Suprapubic skin (tissue), 4 donors: ENCODE data around the gene PIP5K1B. TPM values are rescaled to one million over a fixed set of nuclear protein-coding genes. Genes with fewer than 3 reads are reported as not detected.

Experiments
- DNase-seq, 2 donors: peaks; one replicate each; pipeline ENCODE4 v3.0.0-alpha.2; 2019; ENCODE audit warnings: low spot score in 2 of 2
- H3K27ac ChIP-seq: fragments of 200-600 bp; sonication (generic); one replicate; pipeline ENCODE4 v1.5.1; 2019
- H3K27me3 ChIP-seq: fragments of 200-600 bp; sonication (generic); one replicate; pipeline ENCODE4 v1.5.1; 2019
- H3K36me3 ChIP-seq: fragments of 200-600 bp; sonication (generic); one replicate; pipeline ENCODE4 v1.5.1; 2019
- H3K4me1 ChIP-seq: fragments of 200-600 bp; sonication (generic); one replicate; pipeline ENCODE4 v1.5.1; 2019
- H3K4me3 ChIP-seq: fragments of 200-600 bp; sonication (generic); one replicate; pipeline ENCODE4 v1.5.1; 2019; ENCODE audit warnings: mild to moderate bottlenecking
- H3K9me3 ChIP-seq: fragments of 200-600 bp; sonication (generic); one replicate; pipeline ENCODE4 v1.5.1; 2019
- EP300 ChIP-seq: sonication (generic); formaldehyde crosslinking; IDR thresholded peaks from one replicate; pipeline ENCODE4 v1.6.1; 2017; ENCODE audit warnings: antibody characterized with exemption
- POLR2A ChIP-seq, 2 donors: fragments of 450-650 bp; IDR thresholded peaks; one replicate each; pipeline ENCODE4 v1.6.1; 2017; ENCODE audit warnings: antibody characterized with exemption in 2 of 2, mild to moderate bottlenecking in 2 of 2, moderate library complexity in 2 of 2
- POLR2AphosphoS5 ChIP-seq, 3 donors: sonication (generic); formaldehyde crosslinking; IDR thresholded peaks; one replicate each; pipeline ENCODE4 v1.6.1; 2017; ENCODE audit warnings: antibody characterized with exemption in 3 of 3
- WGBS: methylation state at CpG from one replicate; pipeline ENCODE4 v1.1.5; 2018; 5-methylcytosine and 5-hydroxymethylcytosine counted together
- total RNA-seq, 4 donors: library from RNA; depleted of rRNA; stranded (reverse); fragments of >200 nt; gene quantifications; one replicate each; pipeline ENCODE4 v1.1.0, GENCODE V29; 2016
- TF ChIP-seq, protein P1 (sequence below), 2 donors: fragments of 200-600 bp in 1 of 2; fragments of 450-650 bp in 1 of 2; sonication (generic) in 1 of 2; IDR thresholded peaks; one replicate each; pipeline ENCODE4 v1.5.1; 2016 to 2019; ENCODE audit warnings: antibody characterized with exemption in 2 of 2, mild to moderate bottlenecking in 1 of 2, moderate library complexity in 1 of 2

PIP5K1B gene
- total RNA-seq, 4 donors from 2014 or later, result 1.7 to 7.8 (median 3.4) TPM

GRCh38 chr9:68760674-68761333 lies 55.8 kb downstream of the PIP5K1B start:
- no peaks in the 10 kb centered on the region for H3K9me3 ChIP-seq
- 43% methylated on average over 2 of the region's 2 CpGs for WGBS
- no peak overlapping the region for H3K27ac ChIP-seq
- no peaks in the 10 kb centered on the region for H3K27me3 ChIP-seq
- DNase-seq, result no peak
- H3K4me1 ChIP-seq, result no peaks in the 10 kb centered on the region
- TF ChIP-seq POLR2AphosphoS5 (IDR thresholded peaks at IDR 0.05) (no peak), EP300 (no peak), POLR2A (IDR thresholded peaks at IDR 0.05) (no peak)
- TF ChIP-seq, protein P1, sequence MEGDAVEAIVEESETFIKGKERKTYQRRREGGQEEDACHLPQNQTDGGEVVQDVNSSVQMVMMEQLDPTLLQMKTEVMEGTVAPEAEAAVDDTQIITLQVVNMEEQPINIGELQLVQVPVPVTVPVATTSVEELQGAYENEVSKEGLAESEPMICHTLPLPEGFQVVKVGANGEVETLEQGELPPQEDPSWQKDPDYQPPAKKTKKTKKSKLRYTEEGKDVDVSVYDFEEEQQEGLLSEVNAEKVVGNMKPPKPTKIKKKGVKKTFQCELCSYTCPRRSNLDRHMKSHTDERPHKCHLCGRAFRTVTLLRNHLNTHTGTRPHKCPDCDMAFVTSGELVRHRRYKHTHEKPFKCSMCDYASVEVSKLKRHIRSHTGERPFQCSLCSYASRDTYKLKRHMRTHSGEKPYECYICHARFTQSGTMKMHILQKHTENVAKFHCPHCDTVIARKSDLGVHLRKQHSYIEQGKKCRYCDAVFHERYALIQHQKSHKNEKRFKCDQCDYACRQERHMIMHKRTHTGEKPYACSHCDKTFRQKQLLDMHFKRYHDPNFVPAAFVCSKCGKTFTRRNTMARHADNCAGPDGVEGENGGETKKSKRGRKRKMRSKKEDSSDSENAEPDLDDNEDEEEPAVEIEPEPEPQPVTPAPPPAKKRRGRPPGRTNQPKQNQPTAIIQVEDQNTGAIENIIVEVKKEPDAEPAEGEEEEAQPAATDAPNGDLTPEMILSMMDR (IDR thresholded peaks at IDR 0.05), result no peak
- H3K36me3 ChIP-seq, result no peaks in the 10 kb centered on the region
- no peak overlapping the region for H3K4me3 ChIP-seq

- Histone ChIP-seq H3K27ac (no peak overlapping the region), H3K4me3 (no peak overlapping the region), H3K4me1 (no peaks in the 10 kb centered on the region), H3K9me3 (no peaks in the 10 kb centered on the region), H3K36me3 (no peaks in the 10 kb centered on the region), H3K27me3 (no peaks in the 10 kb centered on the region)
- TF ChIP-seq POLR2A (IDR thresholded peaks at IDR 0.05) (no peak), EP300 (no peak), POLR2AphosphoS5 (IDR thresholded peaks at IDR 0.05) (no peak)
- TF ChIP-seq, protein P1 (IDR thresholded peaks at IDR 0.05), result no peak
- 72% methylated on average over 4 of the region's 4 CpGs for WGBS
- DNase-seq, result no peak
Measured at GRCh38 chr9:68762570-68762969, 57.5 kb downstream of the PIP5K1B start.

DNA sequence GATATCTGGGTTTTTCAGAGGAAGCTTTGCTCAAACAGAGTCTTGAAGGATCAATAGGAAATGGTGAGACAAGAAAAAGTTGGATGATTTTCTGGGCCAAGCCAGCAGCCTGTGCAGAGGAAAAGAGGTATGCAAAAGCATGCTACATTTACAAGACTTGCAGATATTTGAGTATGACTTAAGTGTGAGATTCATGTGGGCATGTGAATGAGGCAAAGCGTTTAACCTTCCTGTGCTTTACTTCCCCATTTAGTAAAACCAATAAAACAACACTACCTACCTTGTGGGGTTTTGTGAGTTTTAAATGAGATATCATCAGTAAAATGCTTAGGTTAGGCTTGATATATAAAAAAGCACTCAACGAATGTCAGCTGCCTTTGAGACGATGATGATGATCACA lies 58.1 kb downstream of the PIP5K1B start:
- H3K4me3 ChIP-seq, result no peak overlapping the region
- TF ChIP-seq, protein P1 (IDR thresholded peaks at IDR 0.05), result no peak
- no peak overlapping the region for H3K27ac ChIP-seq
- no peak for DNase-seq
- WGBS, result 88% methylated on average over 3 of the region's 3 CpGs
- H3K27me3 ChIP-seq, result no peaks in the 10 kb centered on the region
- H3K9me3 ChIP-seq, result no peaks in the 10 kb centered on the region
- no peaks in the 10 kb centered on the region for H3K36me3 ChIP-seq
- H3K4me1 ChIP-seq, result no peaks in the 10 kb centered on the region

DNA sequence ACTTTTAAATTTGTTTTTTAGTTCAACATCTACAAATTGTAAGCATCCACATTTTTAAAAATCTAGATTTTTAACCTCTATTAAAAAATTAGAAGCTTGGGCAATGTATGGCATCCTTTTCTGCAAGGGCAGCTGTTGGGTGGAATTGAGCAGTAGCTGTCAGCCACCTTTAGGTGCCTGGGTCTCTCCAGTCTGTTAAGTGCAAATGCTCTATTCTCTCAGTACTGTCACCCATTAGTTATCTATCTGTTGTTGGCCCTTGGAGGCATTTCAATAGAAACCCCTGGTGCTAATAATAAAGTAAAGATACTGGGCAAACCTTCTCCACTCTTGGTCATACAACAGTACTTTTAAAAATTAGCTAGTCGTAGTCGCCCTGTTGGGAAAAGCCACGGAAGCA lies 63.6 kb downstream of the PIP5K1B start:
- H3K9me3 ChIP-seq, result no peaks in the 10 kb centered on the region
- TF ChIP-seq, protein P1 (IDR thresholded peaks at IDR 0.05), result no peak
- TF ChIP-seq POLR2A (IDR thresholded peaks at IDR 0.05), result no peak
- TF ChIP-seq POLR2AphosphoS5 (IDR thresholded peaks at IDR 0.05), result no peak
- no peak for TF ChIP-seq EP300
- H3K4me1 ChIP-seq, result no peaks in the 10 kb centered on the region
- 86% methylated on average over 3 of the region's 3 CpGs for WGBS
- no peak for DNase-seq
- no peak overlapping the region for H3K4me3 ChIP-seq
- H3K27me3 ChIP-seq, result no peaks in the 10 kb centered on the region
- no peaks in the 10 kb centered on the region for H3K36me3 ChIP-seq
- no peak overlapping the region for H3K27ac ChIP-seq

- Histone ChIP-seq H3K4me3 (no peak overlapping the region), H3K27ac (no peak overlapping the region), H3K27me3 (no peaks in the 10 kb centered on the region), H3K36me3 (no peaks in the 10 kb centered on the region), H3K9me3 (no peaks in the 10 kb centered on the region), H3K4me1 (no peaks in the 10 kb centered on the region)
- TF ChIP-seq, protein P1 (IDR thresholded peaks at IDR 0.05), result no peak
- no peak for TF ChIP-seq POLR2AphosphoS5 (IDR thresholded peaks at IDR 0.05)
- TF ChIP-seq EP300, result no peak
- TF ChIP-seq POLR2A (IDR thresholded peaks at IDR 0.05), result no peak
- DNase-seq, result no peak
- 92% methylated on average over 5 of the region's 5 CpGs for WGBS
Measured at GRCh38 chr9:68769852-68770251, 64.8 kb downstream of the PIP5K1B start.
